HepG2 (cell line): ENCODE measurements around the gene EARS2.

Experiments
- GMEB1 ChIP-seq: sonication (generic); formaldehyde crosslinking; IDR thresholded peaks from 2 replicates; pipeline ENCODE4 v1.5.1; 2020; ENCODE audit warnings: missing genetic modification reagents, mild to moderate bottlenecking, borderline replicate concordance
- ZNF530 ChIP-seq: sonication (generic); formaldehyde crosslinking; IDR thresholded peaks from 2 replicates; pipeline ENCODE4 v1.5.0; 2020; ENCODE audit warnings: low read depth, mild to moderate bottlenecking, missing genetic modification reagents
- ZNF558 ChIP-seq: sonication (generic); formaldehyde crosslinking; IDR thresholded peaks from 2 replicates; pipeline ENCODE4 v1.9.0; 2022; ENCODE audit warnings: mild to moderate bottlenecking, missing genetic modification reagents, borderline replicate concordance

GRCh38 chr16:23595951-23596720, 39.0 kb upstream of the EARS2 start, which contains the start of gene NDUFAB1:
- peak; percentile 99 for TF ChIP-seq GMEB1 (CRISPR knock-in tag)
- peak; percentile 81; the same call in 1 of the 2 replicates for TF ChIP-seq ZNF558 (CRISPR knock-in tag)
- TF ChIP-seq ZNF530 (CRISPR knock-in tag): no peak
